Measurements from ENCODE around the gene FAM240B.
A peak's percentile ranks its signal among the peaks of the same experiment; 100 is the strongest.

Gene FAM240B

GRCh38 chr9:38720083-38720745 lies at the start of gene FAM240B:
Gene FAM240B (minus strand): TSS chr9:38720133. CDS start chr9:38703999, 16,134 bp downstream.
- DNase-seq (ENCODE audit: low read depth) = no peak

GRCh38 chr9:38768351-38768761 lies 48.4 kb upstream of the FAM240B start:
- no peak for DNase-seq (ENCODE audit: low read depth)

DNA sequence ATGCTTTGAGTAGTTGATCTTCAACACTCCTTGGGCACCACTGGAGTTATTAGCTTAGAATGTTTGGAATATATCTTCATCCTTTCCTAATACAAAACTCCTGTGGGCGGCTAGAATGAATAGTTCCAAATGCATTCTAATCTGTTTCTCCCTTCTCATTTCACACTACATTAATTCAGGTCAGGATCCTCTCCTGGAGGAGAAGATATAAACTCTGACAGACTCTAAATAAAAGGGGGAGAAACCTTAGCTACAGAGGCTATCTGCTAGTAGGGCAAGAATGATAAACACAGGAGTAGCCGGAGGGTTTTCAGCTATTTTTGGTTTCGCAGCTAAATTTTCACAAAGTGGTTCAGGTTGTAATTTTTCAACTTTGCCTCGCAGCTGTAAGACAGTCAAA lies 45.2 kb upstream of the FAM240B start:
- no peak for DNase-seq (ENCODE audit: low read depth)

DNA sequence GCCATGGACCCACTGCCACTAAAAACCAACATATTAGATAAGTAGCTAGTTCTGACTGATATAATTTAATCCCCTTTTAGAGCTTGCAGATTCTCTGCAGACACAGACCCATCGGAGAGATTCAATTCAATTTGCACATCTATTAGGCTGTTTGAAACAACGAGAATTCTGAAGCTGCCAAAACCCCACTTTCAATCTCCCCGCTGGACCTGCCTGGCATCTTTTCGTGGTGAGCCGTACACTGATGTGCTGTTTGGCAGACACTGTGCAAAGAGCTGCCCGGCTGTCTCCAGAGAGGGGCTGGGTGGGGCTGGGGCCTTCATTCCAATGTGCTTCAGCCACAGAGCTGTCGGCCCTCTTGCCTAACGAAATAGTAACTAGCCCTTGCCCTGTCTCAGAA lies 42.1 kb upstream of the FAM240B start:
- no peak for DNase-seq (ENCODE audit: low read depth)

- DNase-seq (ENCODE audit: low read depth) = no peak
Measured at GRCh38 chr9:38761339-38761738, 41.4 kb upstream of the FAM240B start.

GRCh38 chr9:38756702-38757101 lies 36.8 kb upstream of the FAM240B start:
- no peak for DNase-seq (ENCODE audit: low read depth)

- DNase-seq (ENCODE audit: low read depth) = no peak
Measured at GRCh38 chr9:38747941-38748340, 28.0 kb upstream of the FAM240B start.

DNA sequence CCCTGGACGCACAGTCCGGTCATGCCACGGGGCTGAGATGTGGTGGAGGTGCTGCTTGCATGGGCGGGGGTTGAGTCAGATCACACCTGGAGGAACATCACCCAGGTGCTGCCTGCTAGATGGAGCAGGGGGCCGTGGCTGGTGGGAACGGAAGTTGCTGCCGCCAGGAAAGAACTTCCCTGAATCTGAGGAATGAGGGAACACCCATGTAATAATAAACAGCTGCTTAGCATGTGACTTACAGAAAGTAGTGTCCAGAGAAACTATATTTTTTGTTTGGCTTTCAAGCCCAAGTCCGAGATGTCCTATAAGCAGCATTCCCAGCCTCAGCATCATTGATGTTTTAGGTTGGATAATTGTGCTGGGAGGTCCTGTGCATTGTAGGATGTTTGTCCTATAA lies 27.1 kb upstream of the FAM240B start:
- DNase-seq (ENCODE audit: low read depth) = no peak

- DNase-seq (ENCODE audit: low read depth) = no peak
Measured at GRCh38 chr9:38746303-38746702, 26.4 kb upstream of the FAM240B start.

DNA sequence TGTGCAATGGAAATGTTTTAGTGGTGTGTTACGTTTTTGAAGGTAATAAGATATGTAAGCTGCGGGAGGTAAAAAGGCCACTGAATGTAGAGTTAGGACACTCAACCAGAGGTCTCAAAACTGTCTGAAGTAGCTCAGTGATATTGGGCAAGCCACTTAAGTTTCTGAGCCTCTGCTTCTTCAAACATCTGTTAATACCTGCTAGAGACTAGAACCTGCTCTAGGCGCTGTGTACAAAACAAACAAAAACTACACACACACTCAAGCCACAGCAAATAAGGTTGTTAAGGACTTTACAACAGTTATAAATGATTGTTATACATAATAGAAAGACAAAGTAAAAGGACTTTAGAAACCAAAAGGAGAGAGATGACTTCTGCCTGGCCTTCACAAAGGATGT lies 24.6 kb upstream of the FAM240B start:
- no peak for DNase-seq (ENCODE audit: low read depth)

- no peak for DNase-seq (ENCODE audit: low read depth)
Measured at GRCh38 chr9:38737246-38737645, 17.3 kb upstream of the FAM240B start.

GRCh38 chr9:38734831-38735230 lies 14.9 kb upstream of the FAM240B start:
- DNase-seq (ENCODE audit: low read depth) = no peak

GRCh38 chr9:38733503-38733902 lies 13.6 kb upstream of the FAM240B start:
- DNase-seq (ENCODE audit: low read depth) = no peak

DNA sequence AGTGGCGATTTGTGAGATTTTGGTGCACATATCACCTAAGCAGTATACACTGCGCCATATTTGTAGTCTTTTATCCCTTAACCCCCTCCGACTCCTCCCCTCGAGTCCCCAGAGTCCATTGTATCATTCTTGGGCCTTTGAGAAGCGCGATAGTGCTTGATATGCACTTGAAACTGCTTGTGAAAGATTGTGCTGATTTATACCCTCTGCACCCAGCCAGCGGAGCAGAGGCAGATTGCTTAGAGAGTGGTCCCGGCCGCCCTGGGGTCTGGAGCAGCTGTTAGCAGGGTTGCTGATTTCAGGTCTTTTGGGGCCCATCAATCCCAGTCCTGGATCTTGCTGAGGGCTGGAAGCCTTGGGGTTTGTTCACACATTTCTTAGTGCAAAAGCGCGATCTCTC lies 13.0 kb upstream of the FAM240B start:
- peak; percentile 29 for DNase-seq (ENCODE audit: low read depth)

- peak; percentile 65 for DNase-seq (ENCODE audit: low read depth)
Measured at GRCh38 chr9:38727497-38728001, 7.6 kb upstream of the FAM240B start.

DNA sequence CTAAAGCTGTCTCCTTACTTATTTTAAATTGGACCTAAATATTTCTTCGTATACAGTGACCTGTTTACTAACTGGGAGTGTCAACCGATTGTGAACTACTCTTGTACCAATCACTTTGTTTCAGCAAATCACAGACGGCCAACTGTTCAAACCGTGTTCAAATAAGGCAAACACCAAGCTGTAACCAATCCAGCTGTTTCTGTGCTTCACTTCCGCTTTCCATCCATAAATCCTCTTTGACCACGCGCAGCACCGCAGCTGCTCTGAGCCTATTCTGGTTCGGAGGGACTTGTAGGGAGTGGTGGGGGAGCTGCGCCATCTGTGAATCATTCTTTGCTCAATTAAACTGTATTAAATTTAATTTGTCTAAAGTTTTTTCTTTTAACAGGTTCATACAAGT lies 4.8 kb upstream of the FAM240B start:
- DNase-seq (ENCODE audit: low read depth) = no peak

DNA sequence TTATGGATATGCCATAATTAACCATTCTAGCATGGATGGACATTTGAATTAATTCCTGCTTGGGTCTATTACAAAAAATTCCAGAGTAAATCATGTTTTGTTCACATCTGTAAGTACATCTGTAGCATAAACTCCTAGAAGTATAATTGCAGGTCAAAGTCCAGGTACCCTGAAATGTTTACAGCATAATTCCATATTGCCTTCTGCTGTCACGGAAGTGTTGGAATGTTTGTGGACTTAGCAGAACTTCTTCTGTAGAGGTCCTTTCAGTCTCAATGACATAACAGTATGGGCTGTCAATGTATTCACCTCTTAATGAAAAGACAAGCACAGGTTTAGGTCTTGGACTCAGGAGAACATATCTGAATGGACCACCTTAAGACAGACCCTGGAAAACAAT lies 1.8 kb downstream of the FAM240B start:
- DNase-seq (ENCODE audit: low read depth) = no peak

DNA sequence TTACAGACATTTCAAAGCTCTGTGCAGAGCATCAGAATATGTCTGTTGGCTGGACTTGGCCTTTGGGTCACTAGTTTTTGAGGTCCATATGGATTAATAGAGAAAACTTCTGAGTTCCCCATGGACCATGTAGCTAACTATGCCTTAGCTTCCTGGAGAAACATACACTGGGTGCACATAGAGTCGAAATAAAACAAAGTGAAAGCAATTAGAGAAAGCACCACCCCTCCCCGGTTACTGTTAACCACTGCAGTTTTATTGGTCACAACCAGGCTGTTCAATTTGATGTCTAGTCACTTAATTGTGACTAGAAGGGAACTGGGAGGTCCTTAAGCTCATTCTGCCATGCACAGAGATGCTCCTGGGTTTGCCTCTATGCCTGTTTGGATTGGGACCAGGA lies 4.2 kb downstream of the FAM240B start:
- DNase-seq (ENCODE audit: low read depth) = no peak

DNA sequence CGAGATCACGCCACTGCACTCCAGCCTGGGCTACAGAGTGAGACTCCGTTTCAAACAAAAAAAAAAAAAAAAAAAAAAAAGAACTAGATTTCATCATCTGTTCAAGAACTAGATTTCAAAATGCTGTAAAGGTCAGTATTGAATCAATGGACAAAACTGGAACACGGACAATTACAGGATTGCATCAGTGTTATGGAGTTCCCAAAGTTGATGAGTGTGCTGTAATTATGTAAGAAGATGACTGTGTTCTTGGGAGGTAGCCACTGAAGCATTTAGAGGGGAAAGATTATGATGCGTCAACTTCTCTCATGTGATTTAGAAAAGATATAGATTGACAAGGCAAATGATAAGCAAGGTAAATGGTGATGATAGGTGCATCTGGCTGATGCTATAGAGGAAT lies 6.5 kb downstream of the FAM240B start:
- peak; percentile 99 for DNase-seq (ENCODE audit: low read depth)

- peak; percentile 74 for DNase-seq (ENCODE audit: low read depth)
Measured at GRCh38 chr9:38708759-38709158, 11.2 kb downstream of the FAM240B start.

DNA sequence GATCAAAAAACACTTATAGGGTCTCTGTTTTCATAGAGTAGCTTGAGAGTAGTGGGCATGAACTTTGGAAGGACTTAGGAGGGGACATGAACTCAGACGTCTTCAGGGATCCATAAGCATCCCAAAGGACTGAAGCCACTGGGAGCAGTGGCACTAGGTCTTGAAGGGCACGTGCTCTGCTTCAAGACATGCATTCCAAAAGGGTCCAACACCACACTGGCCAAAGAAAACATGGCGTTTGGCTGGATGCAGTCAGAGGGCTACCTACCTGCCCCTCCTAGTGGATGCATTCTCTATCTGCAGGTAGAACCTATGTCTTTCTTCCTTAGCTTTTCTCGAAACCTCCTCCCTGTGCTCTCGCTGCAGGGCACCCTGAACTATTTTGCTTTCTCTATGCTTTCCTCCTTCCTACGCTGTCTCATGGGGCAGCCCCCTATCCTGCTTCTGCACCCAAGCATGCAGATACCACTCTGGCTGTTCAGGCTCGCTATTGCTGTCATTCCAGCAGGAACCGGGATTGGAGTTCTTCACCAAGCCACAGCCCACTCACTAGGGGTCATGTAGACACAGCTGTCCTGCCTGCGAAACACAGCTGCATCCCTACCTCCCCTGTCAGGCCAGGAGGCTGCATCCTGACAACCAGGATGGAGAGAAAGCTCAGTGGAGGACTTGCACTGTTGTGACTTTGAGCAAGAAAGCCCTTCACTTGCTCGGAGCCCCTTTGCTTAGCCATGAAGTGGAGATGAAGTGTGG lies 11.9 kb downstream of the FAM240B start:
- DNase-seq (ENCODE audit: low read depth) = peak; percentile 14

DNA sequence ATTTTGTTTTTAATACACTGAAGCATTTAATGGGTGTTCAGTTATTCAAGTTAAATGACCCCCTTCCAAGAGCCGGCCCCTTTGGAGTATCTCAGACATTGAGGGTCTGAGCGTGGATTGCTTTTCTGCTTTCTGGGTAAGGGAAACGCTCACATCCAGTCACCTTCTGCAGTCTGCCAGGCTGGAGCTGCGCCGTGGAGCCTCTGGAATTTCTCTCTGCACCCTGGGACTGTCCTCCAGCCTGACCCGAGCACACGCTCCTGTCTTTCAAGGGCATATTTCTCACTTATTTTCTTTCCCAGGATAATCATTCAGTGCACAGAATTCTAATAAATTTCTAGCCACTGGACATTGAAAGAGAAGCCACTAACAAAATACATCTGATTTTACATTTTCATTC lies 13.4 kb downstream of the FAM240B start:
- no peak for DNase-seq (ENCODE audit: low read depth)

GRCh38 chr9:38705917-38706316 lies 14.0 kb downstream of the FAM240B start:
- no peak for DNase-seq (ENCODE audit: low read depth)

DNA sequence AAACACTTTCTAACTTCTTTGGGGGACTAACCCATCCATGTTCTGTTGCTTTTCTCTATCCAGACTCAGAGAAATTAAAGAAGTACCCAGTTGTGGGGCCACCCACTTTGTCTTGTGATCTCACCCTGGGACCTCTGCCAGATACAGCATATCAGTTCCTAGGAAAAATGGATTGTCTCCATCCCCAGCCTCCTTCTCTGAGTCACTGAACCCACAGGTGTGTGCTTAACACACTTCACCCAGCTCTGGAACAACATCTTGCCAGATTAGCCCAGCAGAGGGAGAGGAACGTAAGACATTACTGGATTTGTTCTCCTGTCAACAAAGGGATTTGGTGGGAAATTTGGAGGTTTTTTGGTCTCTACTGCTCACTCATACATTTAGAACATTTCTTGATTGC lies 19.2 kb downstream of the FAM240B start:
- peak; percentile 91 for DNase-seq (ENCODE audit: low read depth)

All from amniotic epithelial cell (primary cell).